Liver (tissue), 3 donors: ENCODE data around the gene CPNE8.

Source experiments
- CTCF ChIP-seq: fragments of 150-350 bp; IDR thresholded peaks from 2 replicates; pipeline ENCODE4 v1.5.1; 2017; ENCODE audit warnings: improper control_type of control experiment, low read depth, low read length; ENCODE audit not compliant: missing input control
- EGR1 ChIP-seq, 2 donors: IDR thresholded peaks; 2 replicates each; pipeline ENCODE4 v1.6.1; 2016 to 2018; ENCODE audit warnings: antibody characterized with exemption in 2 of 2, low read depth in 2 of 2
- REST ChIP-seq: IDR thresholded peaks from 2 replicates; pipeline ENCODE4 v1.6.1; 2016; ENCODE audit warnings: antibody characterized with exemption, mild to moderate bottlenecking
- SP1 ChIP-seq: IDR thresholded peaks from 2 replicates; pipeline ENCODE4 v1.6.1; 2018; ENCODE audit warnings: antibody characterized with exemption, mild to moderate bottlenecking
- donor health status: healthy.
- donor health status: healthy.

GRCh38 chr12:38689704-38690103 lies 215.7 kb downstream of the CPNE8 start:
- TF ChIP-seq CTCF (no peak), REST (no peak), SP1 (no peak), EGR1 (IDR thresholded peaks at IDR 0.05; ENCODE audit: low read depth in 2 of 2) (no peak)
